ENCODE data around the gene CADM2. TPM values are rescaled to one million over a fixed set of nuclear protein-coding genes. Genes with fewer than 3 reads are reported as not detected.

Gene CADM2
- total RNA-seq, 4 donors from 2014 or later = 9.6 to 16.2 (median 11.5) TPM

- WGBS = 64% methylated on average over 6 of the region's 6 CpGs
- intact Hi-C loops (cut with DNase I) = no loop called here
- DNase-seq (ENCODE audit: extremely low spot score) = no peak
- Histone ChIP-seq H3K36me3 (no peaks in the 10 kb centered on the region), H3K4me3 (no peak overlapping the region), H3K27ac (replicated peaks in 1 of 4) (no peak overlapping the region), H3K27me3 (no peaks in the 10 kb centered on the region), H3K9me3 (no peaks in the 10 kb centered on the region), H3K4me1 (no peaks in the 10 kb centered on the region)
- TF ChIP-seq POLR2A (IDR thresholded peaks at IDR 0.05; ENCODE audit: low read depth) = no peak
- TF ChIP-seq POLR2AphosphoS5 (IDR thresholded peaks at IDR 0.05) = no peak
- TF ChIP-seq EP300 (IDR thresholded peaks at IDR 0.05) = no peak
- no peak for TF ChIP-seq CTCF (IDR thresholded peaks at IDR 0.05)
Observed at GRCh38 chr3:85387913-85388505, 429.2 kb downstream of the CADM2 start.

GRCh38 chr3:85394424-85394823 lies 435.6 kb downstream of the CADM2 start:
- Histone ChIP-seq H3K27me3 (no peaks in the 10 kb centered on the region), H3K4me1 (no peaks in the 10 kb centered on the region), H3K27ac (replicated peaks in 1 of 4) (no peak overlapping the region), H3K9me3 (no peaks in the 10 kb centered on the region), H3K36me3 (no peaks in the 10 kb centered on the region), H3K4me3 (no peak overlapping the region)
- intact Hi-C loops (cut with DNase I) = no loop called here
- DNase-seq (ENCODE audit: extremely low spot score) = no peak
- WGBS = 16% methylated on average over 1 of the region's 1 CpG
- TF ChIP-seq EP300 (IDR thresholded peaks at IDR 0.05) = no peak
- TF ChIP-seq POLR2AphosphoS5 (IDR thresholded peaks at IDR 0.05) = no peak
- TF ChIP-seq CTCF (IDR thresholded peaks at IDR 0.05) = no peak
- TF ChIP-seq POLR2A (IDR thresholded peaks at IDR 0.05; ENCODE audit: low read depth) = no peak

- no peak for TF ChIP-seq EP300 (IDR thresholded peaks at IDR 0.05)
- no peak for TF ChIP-seq POLR2A (IDR thresholded peaks at IDR 0.05; ENCODE audit: low read depth)
- no peak for TF ChIP-seq POLR2AphosphoS5 (IDR thresholded peaks at IDR 0.05)
- no peak for TF ChIP-seq CTCF (IDR thresholded peaks at IDR 0.05)
- WGBS = 91% methylated on average over 2 of the region's 2 CpGs
- H3K36me3 ChIP-seq = no peaks in the 10 kb centered on the region
- H3K4me1 ChIP-seq = no peaks in the 10 kb centered on the region
- H3K9me3 ChIP-seq = no peaks in the 10 kb centered on the region
- no peak overlapping the region for H3K27ac ChIP-seq (replicated peaks in 1 of 4)
- no peak for DNase-seq (ENCODE audit: extremely low spot score)
- no peaks in the 10 kb centered on the region for H3K27me3 ChIP-seq
- no peak overlapping the region for H3K4me3 ChIP-seq
- intact Hi-C loops (cut with DNase I) = no loop called here
Observed at GRCh38 chr3:85397434-85397833, 438.6 kb downstream of the CADM2 start.

GRCh38 chr3:85426121-85426520 lies 467.3 kb downstream of the CADM2 start:
- Histone ChIP-seq H3K27ac (replicated peaks in 1 of 4) (no peak overlapping the region), H3K4me3 (no peak overlapping the region), H3K4me1 (no peaks in the 10 kb centered on the region), H3K9me3 (peaks cover 0 to 3% (median 0%) of the 10 kb centered on the region in 4 donors), H3K36me3 (no peaks in the 10 kb centered on the region), H3K27me3 (no peaks in the 10 kb centered on the region)
- intact Hi-C loops (cut with DNase I) = no loop called here
- TF ChIP-seq CTCF (IDR thresholded peaks at IDR 0.05) = no peak
- TF ChIP-seq EP300 (IDR thresholded peaks at IDR 0.05) = no peak
- no peak for TF ChIP-seq POLR2AphosphoS5 (IDR thresholded peaks at IDR 0.05)
- TF ChIP-seq POLR2A (IDR thresholded peaks at IDR 0.05; ENCODE audit: low read depth) = no peak
- WGBS = 57% methylated on average over 4 of the region's 4 CpGs
- DNase-seq (ENCODE audit: extremely low spot score) = no peak

- no peaks in the 10 kb centered on the region for H3K27me3 ChIP-seq
- H3K4me1 ChIP-seq = no peaks in the 10 kb centered on the region
- TF ChIP-seq CTCF (IDR thresholded peaks at IDR 0.05) = no peak
- no peak for TF ChIP-seq POLR2AphosphoS5 (IDR thresholded peaks at IDR 0.05)
- peaks cover 0 to 3% (median 0%) of the 10 kb centered on the region in 4 donors for H3K9me3 ChIP-seq
- H3K36me3 ChIP-seq = no peaks in the 10 kb centered on the region
- DNase-seq (ENCODE audit: extremely low spot score) = no peak
- intact Hi-C loops (cut with DNase I) = no loop called here
- WGBS = 28% methylated on average over 1 of the region's 1 CpG
- H3K27ac ChIP-seq (replicated peaks in 1 of 4) = no peak overlapping the region
- no peak overlapping the region for H3K4me3 ChIP-seq
Observed at GRCh38 chr3:85427467-85427866, 468.7 kb downstream of the CADM2 start.
